Neutrophil (primary cell): ENCODE measurements around the gene UBE2C.
"Not testable (repeated sequence)": the region's sequence is repeated elsewhere in the genome, so short reads cannot be mapped to it uniquely, and the experiment has no call there.

Source experiments
- H3K27ac ChIP-seq: fragments of 200-600 bp; sonication (generic); 2 replicates; pipeline ENCODE4 v1.5.1; 2016; ENCODE audit warnings: mild to moderate bottlenecking, moderate library complexity
- H3K27me3 ChIP-seq: fragments of 200-600 bp; sonication (generic); 2 replicates; pipeline ENCODE4 v1.6.0; 2016; ENCODE audit warnings: mild to moderate bottlenecking
- H3K36me3 ChIP-seq: fragments of 200-600 bp; sonication (generic); 2 replicates; pipeline ENCODE4 v1.5.1; 2017
- H3K4me1 ChIP-seq, 2 experiments: fragments of 200-600 bp in 1 of 2; sonication (generic) in 1 of 2; 1 replicate in 1 of 2; 2 replicates in 1 of 2; pipeline versions ENCODE4 v1.5.1 to v1.6.1; 2013 to 2016; ENCODE audit warnings: low read depth in 1 of 2, low read length in 1 of 2, mild to moderate bottlenecking in 1 of 2, moderate library complexity in 1 of 2; ENCODE audit not compliant: control insufficient read depth in 1 of 2, insufficient read depth in 1 of 2
- H3K4me3 ChIP-seq, 2 experiments: fragments of 200-600 bp in 1 of 2; sonication (generic) in 1 of 2; 1 replicate in 1 of 2; 2 replicates in 1 of 2; pipeline ENCODE4 v1.5.1; 2013 to 2016; ENCODE audit warnings: low read depth in 1 of 2, low read length in 1 of 2, mild to moderate bottlenecking in 1 of 2, moderate library complexity in 1 of 2
- H3K9me3 ChIP-seq: fragments of 200-600 bp; sonication (generic); 2 replicates; pipeline ENCODE4 v1.5.1; 2016
- TF ChIP-seq, protein P1 (sequence below): fragments of 200-600 bp; sonication (generic); IDR thresholded peaks from 2 replicates; pipeline ENCODE4 v1.5.1; 2016; ENCODE audit warnings: antibody characterized with exemption

Gene UBE2C

DNA sequence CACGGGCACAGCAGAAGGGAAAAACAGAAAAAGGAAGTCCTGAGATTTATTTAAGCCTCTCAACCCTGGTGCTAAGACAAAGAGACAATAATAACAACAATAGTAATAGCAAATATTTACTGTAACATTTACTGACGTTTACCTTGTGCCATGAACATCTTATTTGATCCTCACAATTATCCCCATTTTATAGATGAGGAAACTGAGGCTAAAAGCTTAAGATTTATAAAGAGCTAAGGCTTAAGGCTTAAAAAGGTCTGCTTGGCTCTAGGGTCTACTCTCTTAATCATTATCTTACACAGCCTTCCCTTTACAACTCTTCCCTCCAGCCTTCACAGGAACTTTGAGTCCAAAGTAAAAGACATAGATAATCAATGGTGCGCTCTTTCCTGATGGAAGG, 24.1 kb upstream of the UBE2C start:
- Histone ChIP-seq H3K4me3 (no peak overlapping the region), H3K36me3 (no peaks in the 10 kb centered on the region), H3K9me3 (no peaks in the 10 kb centered on the region), H3K27ac (no peak overlapping the region), H3K4me1 (peaks cover 23 to 28% of the 10 kb centered on the region in 2 experiments), H3K27me3 (no peaks in the 10 kb centered on the region)
- TF ChIP-seq, protein P1, sequence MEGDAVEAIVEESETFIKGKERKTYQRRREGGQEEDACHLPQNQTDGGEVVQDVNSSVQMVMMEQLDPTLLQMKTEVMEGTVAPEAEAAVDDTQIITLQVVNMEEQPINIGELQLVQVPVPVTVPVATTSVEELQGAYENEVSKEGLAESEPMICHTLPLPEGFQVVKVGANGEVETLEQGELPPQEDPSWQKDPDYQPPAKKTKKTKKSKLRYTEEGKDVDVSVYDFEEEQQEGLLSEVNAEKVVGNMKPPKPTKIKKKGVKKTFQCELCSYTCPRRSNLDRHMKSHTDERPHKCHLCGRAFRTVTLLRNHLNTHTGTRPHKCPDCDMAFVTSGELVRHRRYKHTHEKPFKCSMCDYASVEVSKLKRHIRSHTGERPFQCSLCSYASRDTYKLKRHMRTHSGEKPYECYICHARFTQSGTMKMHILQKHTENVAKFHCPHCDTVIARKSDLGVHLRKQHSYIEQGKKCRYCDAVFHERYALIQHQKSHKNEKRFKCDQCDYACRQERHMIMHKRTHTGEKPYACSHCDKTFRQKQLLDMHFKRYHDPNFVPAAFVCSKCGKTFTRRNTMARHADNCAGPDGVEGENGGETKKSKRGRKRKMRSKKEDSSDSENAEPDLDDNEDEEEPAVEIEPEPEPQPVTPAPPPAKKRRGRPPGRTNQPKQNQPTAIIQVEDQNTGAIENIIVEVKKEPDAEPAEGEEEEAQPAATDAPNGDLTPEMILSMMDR = no peak

DNA sequence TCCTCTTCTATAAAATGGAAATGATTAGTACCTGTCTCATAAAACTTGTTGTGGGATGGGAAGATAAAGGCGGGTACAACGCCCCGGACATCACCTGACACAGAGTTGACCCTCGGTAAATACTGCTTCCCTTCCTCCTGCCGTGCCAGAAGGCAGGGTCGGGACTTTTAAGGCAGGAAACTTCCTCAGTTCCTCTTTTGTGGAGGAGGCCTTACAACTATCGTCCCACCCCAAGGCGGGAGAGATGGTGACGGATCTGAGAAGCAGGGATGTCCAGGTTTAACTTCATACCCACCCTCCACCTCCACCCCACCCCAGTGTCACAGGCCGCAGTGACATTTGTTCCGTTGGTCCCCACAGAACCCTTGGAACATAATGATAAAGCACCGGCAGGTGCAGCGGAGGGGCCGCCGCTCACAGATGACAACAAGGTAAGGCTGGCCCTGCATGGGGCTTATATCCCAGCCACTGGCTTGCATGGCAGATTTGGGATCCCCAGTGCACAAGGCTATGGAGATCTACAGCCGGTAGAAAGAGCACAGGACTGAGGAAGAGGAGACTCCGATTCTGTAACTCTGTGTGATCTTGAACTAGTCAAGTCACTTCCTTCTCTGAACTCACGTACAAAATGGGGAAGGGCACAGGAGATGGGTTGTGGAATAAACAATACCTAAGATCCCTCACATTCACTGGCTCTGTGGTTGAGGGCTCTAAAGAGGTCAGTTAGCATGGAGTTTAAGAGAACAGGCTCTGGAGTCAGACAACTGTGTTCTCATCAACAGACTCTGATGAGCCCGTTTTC, 19.9 kb upstream of the UBE2C start:
- Histone ChIP-seq H3K36me3 (peaks cover 36% of the 10 kb centered on the region), H3K9me3 (no peaks in the 10 kb centered on the region), H3K27me3 (no peaks in the 10 kb centered on the region), H3K4me1 (peaks cover 19 to 22% of the 10 kb centered on the region in 2 experiments), H3K4me3 (peak overlapping the region; percentile 77 to 87), H3K27ac (peak overlapping the region; percentile 100)
- TF ChIP-seq, protein P1 = no peak

DNA sequence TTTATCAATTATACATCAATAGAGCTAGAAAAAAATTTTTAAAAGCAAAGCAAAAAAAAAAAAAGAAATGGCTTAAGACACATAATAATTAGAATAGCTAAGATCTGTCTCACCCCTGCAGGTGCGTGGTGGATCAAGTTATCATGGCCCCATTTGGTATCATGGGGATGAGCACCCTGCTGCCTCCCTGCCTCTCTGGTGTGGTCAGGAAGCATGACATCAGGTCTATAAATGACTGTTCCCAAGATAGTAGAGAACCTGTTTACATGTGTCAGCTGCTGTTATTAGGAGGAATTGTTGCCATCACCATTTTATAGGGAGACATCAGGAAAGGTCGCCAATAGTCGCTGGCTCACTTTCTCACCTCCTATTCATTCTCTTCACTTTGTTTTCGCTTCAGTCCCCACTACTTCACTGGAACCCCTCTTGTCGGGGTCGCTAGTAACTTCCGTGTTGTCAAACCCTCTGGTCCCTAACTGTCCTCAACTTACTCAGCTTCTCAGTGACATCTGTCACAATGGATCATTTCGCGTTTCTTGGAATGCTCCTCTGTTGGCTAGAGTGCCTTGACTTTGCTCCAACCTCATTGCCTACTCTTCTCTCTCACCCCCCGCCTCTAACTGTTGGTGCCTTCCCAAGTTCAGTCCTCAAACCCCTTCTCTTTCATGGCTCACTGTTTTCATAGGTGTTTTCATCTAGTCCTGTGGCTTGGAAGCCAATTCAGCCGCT, 15.9 kb upstream of the UBE2C start:
- TF ChIP-seq, protein P1 = no peak
- Histone ChIP-seq H3K4me1 (peaks cover 20 to 27% of the 10 kb centered on the region in 2 experiments), H3K27me3 (no peaks in the 10 kb centered on the region), H3K9me3 (no peaks in the 10 kb centered on the region), H3K36me3 (peaks cover 47% of the 10 kb centered on the region), H3K27ac (no peak overlapping the region), H3K4me3 (no peak overlapping the region)

DNA sequence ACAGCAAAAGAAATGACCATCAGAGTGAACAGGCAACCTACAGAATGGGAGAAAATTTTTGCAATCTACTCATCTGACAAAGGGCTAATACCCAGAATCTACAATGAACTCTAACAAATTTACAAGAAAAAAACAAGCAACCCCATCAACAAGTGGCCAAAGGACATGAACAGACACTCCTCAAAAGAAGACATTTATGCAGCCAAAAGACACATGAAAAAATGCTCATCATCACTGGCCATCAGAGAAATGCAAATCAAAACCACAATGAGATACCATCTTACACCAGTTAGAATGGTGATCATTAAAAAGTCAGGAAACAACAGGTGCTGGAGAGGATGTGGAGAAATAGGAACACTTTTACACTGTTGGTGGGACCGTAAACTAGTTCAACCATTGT, 14.9 kb upstream of the UBE2C start:
- H3K36me3 ChIP-seq = peaks cover 57% of the 10 kb centered on the region
- peaks cover 17 to 24% of the 10 kb centered on the region in 2 experiments for H3K4me1 ChIP-seq
- H3K4me3 ChIP-seq, H3K27ac ChIP-seq, H3K9me3 ChIP-seq, H3K27me3 ChIP-seq: not testable (repeated sequence)

DNA sequence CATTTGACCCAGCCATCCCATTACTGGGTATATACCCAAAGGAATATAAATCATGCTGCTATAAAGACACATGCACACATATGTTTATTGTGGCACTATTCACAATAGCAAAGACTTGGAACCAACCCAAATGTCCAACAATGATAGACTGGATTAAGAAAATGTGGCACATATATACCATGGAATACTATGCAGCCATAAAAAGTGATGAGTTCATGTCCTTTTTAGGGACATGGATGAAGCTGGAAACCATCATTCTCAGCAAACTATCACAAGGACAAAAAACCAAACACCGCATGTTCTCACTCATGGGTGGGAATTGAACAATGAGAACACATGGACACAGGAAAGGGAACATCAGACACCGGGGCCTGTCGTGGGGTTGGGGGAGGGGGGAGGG, 14.5 kb upstream of the UBE2C start:
- Histone ChIP-seq H3K4me1 (peaks cover 13 to 19% of the 10 kb centered on the region in 2 experiments), H3K36me3 (peaks cover 62% of the 10 kb centered on the region)
- not testable (repeated sequence) for H3K4me3 ChIP-seq, H3K27ac ChIP-seq, H3K27me3 ChIP-seq, H3K9me3 ChIP-seq

DNA sequence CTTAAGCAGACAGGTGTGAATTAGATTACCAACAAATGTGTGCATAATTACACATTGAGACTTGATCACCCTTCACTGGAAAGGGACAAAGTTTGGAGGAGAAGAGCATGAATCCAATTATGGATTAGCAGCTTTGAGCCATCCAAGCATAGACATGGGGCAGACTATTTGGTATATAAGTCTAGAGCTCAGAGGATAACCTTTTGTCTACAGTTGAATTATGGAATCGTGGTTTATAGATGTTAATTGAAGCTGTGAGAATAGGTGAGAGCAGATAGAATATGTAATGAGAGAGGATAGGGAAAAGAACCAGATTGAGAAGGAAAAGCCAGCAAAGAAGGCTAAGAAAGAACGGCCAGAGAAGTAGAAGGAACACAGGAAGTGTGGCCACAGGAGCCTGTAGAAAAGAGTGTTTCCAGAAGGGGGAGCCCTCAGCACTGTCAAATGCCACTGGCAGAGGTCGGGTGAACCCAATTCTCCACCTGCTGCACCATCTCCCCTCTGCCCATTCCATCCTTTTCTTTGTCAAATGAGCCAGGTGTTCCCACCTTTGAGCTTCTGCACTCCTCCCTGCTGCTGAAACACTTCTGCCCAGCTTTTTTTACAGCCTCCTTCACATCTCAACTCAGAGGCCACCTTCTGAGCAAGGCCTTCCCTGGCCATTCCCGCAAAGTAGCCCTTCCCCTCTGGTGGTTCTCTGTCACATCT, 13.4 kb upstream of the UBE2C start:
- TF ChIP-seq, protein P1 = peak; percentile 59
- peaks cover 68% of the 10 kb centered on the region for H3K36me3 ChIP-seq
- H3K27ac ChIP-seq = peak overlapping the region; percentile 59
- H3K27me3 ChIP-seq = no peaks in the 10 kb centered on the region
- no peak overlapping the region for H3K4me3 ChIP-seq
- peaks cover 3 to 10% of the 10 kb centered on the region in 2 experiments for H3K4me1 ChIP-seq
- no peaks in the 10 kb centered on the region for H3K9me3 ChIP-seq
